PC-3 (cell line): ENCODE results near the gene GAA. TPM values are rescaled to one million over a fixed set of nuclear protein-coding genes. Genes with fewer than 3 reads are reported as not detected.

Experiments
- ATAC-seq: fragments of 200-7000 bp; cut with Tn5 transposase; 2 replicates; pipeline ENCODE4 v1.9.1; 2020; ENCODE audit warnings: mild to moderate bottlenecking, moderate library complexity
- BruUV-seq: library from RNA; stranded (reverse); fragments of 400-500 nt; replicated peaks from 2 replicates; lab custom pipeline; 2021; lab: Mats Ljungman, UMichigan
- CTCF ChIA-PET: fragments of 300-600 bp; sonication (Branson Sonifier 250); formaldehyde crosslinking; loops from one replicate; lab custom pipeline; 2022; ENCODE audit warnings: antibody characterized with exemption; lab: Charles Lee
- POLR2A ChIA-PET: fragments of 300-600 bp; sonication (Branson Sonifier 250); formaldehyde crosslinking; loops from one replicate; lab custom pipeline; 2022; ENCODE audit warnings: antibody characterized with exemption; ENCODE audit not compliant: unreplicated experiment; lab: Charles Lee
- DNase-seq: peaks from one replicate; pipeline ENCODE4 v3.0.0-alpha.2; 2015
- H2AFZ ChIP-seq: fragments of 300-600 bp; sonication (generic); 2 replicates; pipeline ENCODE4 v1.6.0; 2016; ENCODE audit warnings: antibody characterized with exemption, low read length
- H3F3A ChIP-seq: fragments of 300-600 bp; sonication (generic); one replicate; pipeline ENCODE4 v1.6.0; 2017; ENCODE audit warnings: antibody characterized with exemption, low read length, control low read depth, mild to moderate bottlenecking; ENCODE audit not compliant: unreplicated experiment
- H3K27ac ChIP-seq: fragments of 300-600 bp; sonication (generic); 2 replicates; pipeline ENCODE4 v1.5.1; 2016; ENCODE audit warnings: mild to moderate bottlenecking, low read length
- H3K27me3 ChIP-seq: fragments of 300-600 bp; sonication (generic); 2 replicates; pipeline ENCODE4 v1.6.1; 2016; ENCODE audit warnings: low read length, mixed read lengths
- H3K36me3 ChIP-seq: fragments of 300-600 bp; sonication (generic); 2 replicates; pipeline ENCODE4 v1.6.1; 2016; ENCODE audit warnings: low read depth, mixed run types, low read length, mixed read lengths
- H3K4me1 ChIP-seq: fragments of 300-600 bp; sonication (generic); 2 replicates; pipeline ENCODE4 v1.5.1; 2016; ENCODE audit warnings: low read length; ENCODE audit not compliant: insufficient read depth
- H3K4me2 ChIP-seq: fragments of 300-600 bp; sonication (generic); 2 replicates; pipeline ENCODE4 v1.6.0; 2016; ENCODE audit warnings: low read length
- H3K4me3 ChIP-seq: fragments of 300-600 bp; sonication (generic); 2 replicates; pipeline ENCODE4 v1.5.1; 2016; ENCODE audit warnings: mild to moderate bottlenecking, low read length, mixed read lengths
- H3K79me2 ChIP-seq: fragments of 300-600 bp; sonication (generic); 2 replicates; pipeline ENCODE4 v1.6.1; 2017; ENCODE audit warnings: low read length, mixed read lengths
- H3K9ac ChIP-seq: fragments of 300-600 bp; sonication (generic); 2 replicates; pipeline ENCODE4 v1.6.0; 2016; ENCODE audit warnings: mild to moderate bottlenecking, low read length
- H3K9me2 ChIP-seq: fragments of 300-600 bp; sonication (generic); replicated peaks from 2 replicates; pipeline ENCODE4 v1.6.1; 2016; ENCODE audit warnings: mixed run types, low read length, mixed read lengths
- H3K9me3 ChIP-seq: fragments of 300-600 bp; sonication (generic); 2 replicates; pipeline ENCODE4 v1.6.1; 2016; ENCODE audit warnings: low read length, mixed read lengths
- H4K20me1 ChIP-seq: fragments of 300-600 bp; sonication (generic); 2 replicates; pipeline ENCODE4 v1.6.1; 2016; ENCODE audit warnings: low read length, mixed read lengths
- EZH2 ChIP-seq: fragments of 300-600 bp; sonication (generic); IDR thresholded peaks from one replicate; pipeline ENCODE4 v1.6.1; 2017; ENCODE audit warnings: antibody characterized with exemption, mild to moderate bottlenecking, low read length; ENCODE audit not compliant: unreplicated experiment
- EZH2phosphoT487 ChIP-seq: fragments of 300-600 bp; sonication (generic); IDR thresholded peaks from 2 replicates; pipeline ENCODE4 v1.6.1; 2018; ENCODE audit warnings: mild to moderate bottlenecking, antibody characterized with exemption, low read length, borderline replicate concordance
- intact Hi-C: fragments of 100-400 bp; cut with micrococcal nuclease; formaldehyde crosslinking; loops from 2 replicates; pipeline ENCODE4 v1.9.0; 2023
- total RNA-seq: library from RNA; depleted of rRNA; stranded (reverse); fragments of >200 nt; gene quantifications from 2 replicates; pipeline ENCODE4 v1.2.3, GENCODE V29; 2014
- TF ChIP-seq, protein P1 (sequence below): fragments of 300-600 bp; sonication (generic); conservative IDR thresholded peaks from 2 replicates; pipeline ENCODE4 v1.5.1; 2017; ENCODE audit warnings: antibody characterized with exemption, low read depth, mild to moderate bottlenecking, low read length

Gene GAA
- total RNA-seq, 1 experiment from 2014 or later = 76.2 TPM

DNA sequence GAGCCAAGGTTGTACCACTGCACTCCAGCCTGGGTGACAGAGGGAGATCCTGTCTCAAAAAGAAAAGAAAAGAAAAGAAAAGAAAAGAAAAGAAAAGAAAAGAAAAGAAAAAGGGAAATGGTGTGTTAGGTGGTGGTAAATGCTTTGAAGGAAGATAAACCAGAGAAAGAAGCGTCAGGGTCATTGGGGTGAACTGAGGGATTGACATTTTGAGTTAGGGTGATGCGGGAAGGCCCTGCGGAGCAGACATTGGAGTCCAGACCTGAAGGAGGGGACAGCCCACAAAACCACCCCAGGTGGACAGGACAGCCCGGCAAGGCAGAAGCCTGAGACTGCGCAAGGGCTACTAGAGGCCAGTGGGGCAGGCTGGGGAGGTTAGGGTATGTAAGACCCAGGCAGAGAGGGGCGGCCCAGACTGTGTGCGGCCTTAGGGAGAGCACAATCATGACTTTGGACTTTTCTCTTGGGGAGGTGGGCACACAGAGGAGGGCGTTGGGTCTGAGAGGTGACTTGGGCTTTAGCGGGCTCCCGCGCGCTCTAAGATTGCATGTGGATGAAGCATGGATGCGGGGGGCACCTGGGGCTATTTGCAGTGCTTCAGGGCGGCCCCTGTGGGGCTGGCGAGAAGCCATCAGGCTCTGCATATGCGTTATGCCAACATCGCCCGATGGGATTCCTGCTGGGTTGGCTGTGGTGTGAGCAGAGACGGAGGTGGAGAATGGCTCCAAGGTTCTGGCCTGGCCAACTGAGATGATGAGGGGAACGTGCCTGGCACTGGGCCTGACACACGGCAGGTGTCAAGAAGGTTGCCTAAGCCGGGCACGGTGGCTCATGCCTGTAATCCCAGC, 3.3 kb upstream of the GAA start:
- Histone ChIP-seq H3K9me3 (no peaks in the 10 kb centered on the region), H3F3A (no peaks in the 10 kb centered on the region), H3K4me3 (no peak overlapping the region), H3K9ac (no peak overlapping the region), H3K9me2 (no peaks in the 10 kb centered on the region), H3K27ac (no peak overlapping the region), H4K20me1 (no peaks in the 10 kb centered on the region), H3K4me2 (no peak overlapping the region), H3K4me1 (peaks cover 18% of the 10 kb centered on the region), H2AFZ (no peak overlapping the region), H3K27me3 (no peaks in the 10 kb centered on the region), H3K79me2 (peaks cover 15% of the 10 kb centered on the region), H3K36me3 (no peaks in the 10 kb centered on the region)
- intact Hi-C loops = no loop called here
- ChIA-PET POLR2A (no interaction called here), CTCF (no interaction called here)
- no TSS peak for BruUV-seq
- no peak for TF ChIP-seq EZH2
- no peak for TF ChIP-seq EZH2phosphoT487
- TF ChIP-seq, protein P1, sequence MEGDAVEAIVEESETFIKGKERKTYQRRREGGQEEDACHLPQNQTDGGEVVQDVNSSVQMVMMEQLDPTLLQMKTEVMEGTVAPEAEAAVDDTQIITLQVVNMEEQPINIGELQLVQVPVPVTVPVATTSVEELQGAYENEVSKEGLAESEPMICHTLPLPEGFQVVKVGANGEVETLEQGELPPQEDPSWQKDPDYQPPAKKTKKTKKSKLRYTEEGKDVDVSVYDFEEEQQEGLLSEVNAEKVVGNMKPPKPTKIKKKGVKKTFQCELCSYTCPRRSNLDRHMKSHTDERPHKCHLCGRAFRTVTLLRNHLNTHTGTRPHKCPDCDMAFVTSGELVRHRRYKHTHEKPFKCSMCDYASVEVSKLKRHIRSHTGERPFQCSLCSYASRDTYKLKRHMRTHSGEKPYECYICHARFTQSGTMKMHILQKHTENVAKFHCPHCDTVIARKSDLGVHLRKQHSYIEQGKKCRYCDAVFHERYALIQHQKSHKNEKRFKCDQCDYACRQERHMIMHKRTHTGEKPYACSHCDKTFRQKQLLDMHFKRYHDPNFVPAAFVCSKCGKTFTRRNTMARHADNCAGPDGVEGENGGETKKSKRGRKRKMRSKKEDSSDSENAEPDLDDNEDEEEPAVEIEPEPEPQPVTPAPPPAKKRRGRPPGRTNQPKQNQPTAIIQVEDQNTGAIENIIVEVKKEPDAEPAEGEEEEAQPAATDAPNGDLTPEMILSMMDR = no peak
- ATAC-seq = no peak
- no peak for DNase-seq

DNA sequence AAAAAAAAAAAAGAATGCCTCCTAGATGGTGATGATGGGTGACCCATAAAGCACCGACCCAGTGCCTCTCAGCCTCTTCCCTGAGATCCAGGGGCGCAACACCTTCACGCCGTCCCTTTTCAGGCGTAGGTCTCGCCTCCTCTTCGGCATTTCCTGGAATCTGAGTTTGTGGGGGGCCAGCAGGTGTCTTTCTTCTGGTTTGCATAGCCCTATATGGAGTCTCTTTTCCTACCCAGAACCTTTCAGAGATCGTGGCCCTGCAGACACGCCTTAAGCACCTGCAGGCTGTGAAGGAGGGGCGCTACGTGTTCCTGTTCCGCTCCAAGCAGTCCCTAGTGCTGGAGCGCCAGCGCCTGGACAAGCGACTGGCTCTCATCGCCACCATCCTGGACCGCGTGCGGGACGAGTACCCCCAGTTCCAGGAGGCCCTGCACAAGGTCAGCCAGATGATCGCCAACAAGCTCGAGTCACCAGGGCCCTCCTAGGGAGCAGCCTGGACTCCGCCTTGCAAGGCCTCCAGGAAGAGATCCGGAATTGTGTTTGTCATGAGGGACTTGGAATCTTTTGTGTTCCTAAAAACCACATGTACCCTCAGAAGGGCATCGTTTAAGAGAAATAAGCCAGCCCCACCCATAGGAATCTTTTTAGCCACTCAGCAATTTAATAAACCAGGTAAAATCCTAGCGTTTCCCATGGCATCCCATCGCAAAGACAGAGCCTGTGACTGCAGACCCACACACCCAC, 1.9 kb upstream of the GAA start:
- ChIA-PET POLR2A (no interaction called here), CTCF (no interaction called here)
- H3K36me3 ChIP-seq = no peaks in the 10 kb centered on the region
- no peaks in the 10 kb centered on the region for H3K27me3 ChIP-seq
- no peaks in the 10 kb centered on the region for H3K9me3 ChIP-seq
- no peak overlapping the region for H3K4me2 ChIP-seq
- H3K4me1 ChIP-seq = peaks cover 18% of the 10 kb centered on the region
- TF ChIP-seq EZH2phosphoT487 (no peak), EZH2 (no peak)
- TF ChIP-seq, protein P1 = no peak
- no peak overlapping the region for H3K27ac ChIP-seq
- H3K9me2 ChIP-seq = no peaks in the 10 kb centered on the region
- no peak overlapping the region for H3K9ac ChIP-seq
- no peak overlapping the region for H3K4me3 ChIP-seq
- DNase-seq = no peak
- H4K20me1 ChIP-seq = no peaks in the 10 kb centered on the region
- BruUV-seq = no TSS peak
- no peak for ATAC-seq
- H2AFZ ChIP-seq = no peak overlapping the region
- no peaks in the 10 kb centered on the region for H3F3A ChIP-seq
- intact Hi-C loops = loop anchor here (2.0 to 5.0 kb wide), 2 partner anchors 47 to 153 kb away; partner anchors contain the start of gene EIF4A3
- H3K79me2 ChIP-seq = peaks cover 19% of the 10 kb centered on the region
